H1 (cell line): ENCODE data around the gene PLCXD1. TPM values are rescaled to one million over a fixed set of nuclear protein-coding genes. Genes with fewer than 3 reads are reported as not detected.

Source experiments
- CTCF ChIA-PET: fragments of 300-600 bp; sonication (Branson Sonifier 250); formaldehyde crosslinking; loops from one replicate; lab custom pipeline; 2021; ENCODE audit not compliant: partially characterized antibody; lab: Charles Lee
- POLR2A ChIA-PET: fragments of 300-600 bp; sonication (Branson Sonifier 250); formaldehyde crosslinking; loops from one replicate; lab custom pipeline; 2021; ENCODE audit warnings: inconsistent platforms; ENCODE audit not compliant: partially characterized antibody; lab: Charles Lee
- DNase-seq, 2 experiments: peaks; one replicate each; pipeline versions ENCODE4 v3.0.0 to v3.0.0-alpha.2; 2010 to 2022; ENCODE audit warnings: low spot score in 2 of 2, low read depth in 1 of 2, mixed read lengths in 1 of 2
- FAIRE-seq: peaks from 2 replicates; lab custom pipeline; 2011; peaks lifted over from hg19 to GRCh38; lab: Jason Lieb, UNC
- H2AFZ ChIP-seq: 2 replicates; pipeline ENCODE4 v1.8.1; 2012; ENCODE audit warnings: low read length, inconsistent platforms
- H2AK5ac ChIP-seq: 2 replicates; pipeline ENCODE4 v1.6.1; 2013; ENCODE audit warnings: low read depth, low read length
- H2BK120ac ChIP-seq: replicated peaks from 2 replicates; pipeline ENCODE3; 2013; ENCODE audit warnings: low read depth, low read length, inconsistent platforms
- H2BK12ac ChIP-seq: 2 replicates; pipeline ENCODE4 v1.6.1; 2013; ENCODE audit warnings: low read depth, low read length
- H2BK15ac ChIP-seq: 2 replicates; pipeline ENCODE4 v1.6.1; 2013; ENCODE audit warnings: low read length
- H2BK20ac ChIP-seq: 2 replicates; pipeline ENCODE4 v1.6.1; 2013; ENCODE audit warnings: low read length
- H2BK5ac ChIP-seq: 2 replicates; pipeline ENCODE4 v1.6.1; 2013; ENCODE audit warnings: low read depth, low read length
- H3K14ac ChIP-seq: 2 replicates; pipeline ENCODE4 v1.6.1; 2013; ENCODE audit warnings: inconsistent platforms; ENCODE audit not compliant: insufficient read length
- H3K18ac ChIP-seq: 2 replicates; pipeline ENCODE4 v1.6.1; 2013; ENCODE audit warnings: low read length; ENCODE audit errors: extremely low read depth
- H3K23ac ChIP-seq: 2 replicates; pipeline ENCODE4 v1.6.1; 2013; ENCODE audit warnings: inconsistent platforms; ENCODE audit not compliant: insufficient read length
- H3K23me2 ChIP-seq: 2 replicates; pipeline ENCODE4 v1.6.1; 2013; ENCODE audit warnings: low read depth, low read length
- H3K27ac ChIP-seq: 2 replicates; pipeline ENCODE4 v1.6.1; 2011; ENCODE audit warnings: low read depth, low read length, inconsistent platforms
- H3K27me3 ChIP-seq, 4 experiments: replicated peaks in 1 of 4; 1 replicate in 1 of 4; 2 replicates in 3 of 4; pipeline versions ENCODE4 v1.6.1 to v1.8.1; 2011 to 2013; ENCODE audit warnings: low read length in 3 of 4, mild to moderate bottlenecking in 3 of 4, inconsistent platforms in 2 of 4, mixed read lengths in 2 of 4, moderate library complexity in 1 of 4; ENCODE audit not compliant: control insufficient read depth in 3 of 4, insufficient read depth in 3 of 4; ENCODE audit errors: extremely low read depth in 1 of 4
- H3K36me3 ChIP-seq, 4 experiments: 2 replicates each; pipeline versions ENCODE4 v1.6.1 to v1.8.1; 2011 to 2013; ENCODE audit warnings: mild to moderate bottlenecking in 4 of 4, low read length in 3 of 4, moderate library complexity in 2 of 4, control low read depth in 1 of 4, inconsistent platforms in 1 of 4; ENCODE audit not compliant: insufficient read depth in 4 of 4, control insufficient read depth in 2 of 4
- H3K4ac ChIP-seq: replicated peaks from 2 replicates; pipeline ENCODE3; 2013; ENCODE audit warnings: low read length, low read depth, mixed read lengths, inconsistent platforms; ENCODE audit not compliant: insufficient read length
- H3K4me1 ChIP-seq, 4 experiments: replicated peaks in 1 of 4; 1 replicate in 1 of 4; 2 replicates in 3 of 4; pipeline versions ENCODE4 v1.6.1 to v1.8.1; 2011 to 2013; ENCODE audit warnings: low read length in 3 of 4, inconsistent platforms in 2 of 4, mixed read lengths in 1 of 4; ENCODE audit not compliant: insufficient read depth in 4 of 4, control insufficient read depth in 3 of 4
- H3K4me2 ChIP-seq, 2 experiments: 2 replicates each; pipeline versions ENCODE4 v1.6.1 to v1.8.1; 2011 to 2013; ENCODE audit warnings: low read depth in 2 of 2, low read length in 2 of 2, control low read depth in 1 of 2, inconsistent platforms in 1 of 2, mild to moderate bottlenecking in 1 of 2; ENCODE audit not compliant: insufficient read depth in 1 of 2
- H3K4me3 ChIP-seq, 4 experiments: fragments of 200-600, 300-600 bp in 1 of 4; sonication (generic), shearing (Covaris generic), sonication (Bioruptor Twin) in 1 of 4; 2 replicates each; pipeline versions ENCODE4 v1.5.1 to v1.8.1; 2011 to 2016; ENCODE audit warnings: low read length in 4 of 4, low read depth in 3 of 4, control low read depth in 2 of 4, inconsistent platforms in 2 of 4, mild to moderate bottlenecking in 2 of 4, mixed read lengths in 1 of 4, moderate library complexity in 1 of 4; ENCODE audit not compliant: insufficient read depth in 2 of 4; ENCODE audit errors: extremely low read depth in 1 of 4
- H3K56ac ChIP-seq: replicated peaks from 2 replicates; pipeline ENCODE3; 2013; ENCODE audit warnings: low read depth, mild to moderate bottlenecking, mixed read lengths, low read length, inconsistent platforms; ENCODE audit not compliant: insufficient read length
- H3K79me1 ChIP-seq: 2 replicates; pipeline ENCODE4 v1.6.1; 2013; ENCODE audit warnings: low read depth, low read length, control low read depth
- H3K79me2 ChIP-seq, 2 experiments: 2 replicates each; pipeline versions ENCODE4 v1.6.1 to v1.8.1; 2012 to 2013; ENCODE audit warnings: low read length in 2 of 2, mild to moderate bottlenecking in 2 of 2, inconsistent platforms in 1 of 2; ENCODE audit not compliant: insufficient read depth in 2 of 2, control insufficient read depth in 1 of 2
- H3K9ac ChIP-seq, 4 experiments: replicated peaks in 1 of 4; 1 replicate in 1 of 4; 2 replicates in 3 of 4; pipeline versions ENCODE4 v1.6.1 to v1.8.1; 2011 to 2013; ENCODE audit warnings: low read depth in 3 of 4, low read length in 3 of 4, control low read depth in 2 of 4, mild to moderate bottlenecking in 2 of 4, moderate library complexity in 2 of 4, inconsistent platforms in 1 of 4; ENCODE audit errors: extremely low read depth in 1 of 4
- H3K9me3 ChIP-seq, 2 experiments: 2 replicates each; pipeline versions ENCODE4 v1.6.1 to v1.8.1; 2012 to 2013; ENCODE audit warnings: mild to moderate bottlenecking in 2 of 2, moderate library complexity in 2 of 2, control low read depth in 1 of 2, inconsistent platforms in 1 of 2, low read depth in 1 of 2, low read length in 1 of 2, mixed read lengths in 1 of 2; ENCODE audit not compliant: insufficient read depth in 2 of 2
- H4K20me1 ChIP-seq, 2 experiments: replicated peaks in 1 of 2; 2 replicates each; pipeline versions ENCODE3 to v1.8.1; 2011 to 2013; ENCODE audit warnings: inconsistent platforms in 2 of 2, low read length in 2 of 2, mild to moderate bottlenecking in 1 of 2; ENCODE audit not compliant: insufficient read depth in 2 of 2, control insufficient read depth in 1 of 2
- H4K5ac ChIP-seq: 2 replicates; pipeline ENCODE4 v1.6.1; 2013; ENCODE audit warnings: low read length, low read depth, mixed read lengths, inconsistent platforms; ENCODE audit not compliant: insufficient read length
- H4K8ac ChIP-seq: 2 replicates; pipeline ENCODE4 v1.8.0; 2013; ENCODE audit warnings: mild to moderate bottlenecking, moderate library complexity, low read length, inconsistent platforms; ENCODE audit not compliant: insufficient read depth; ENCODE audit errors: extremely low read depth
- H4K91ac ChIP-seq: replicated peaks from 2 replicates; pipeline ENCODE3; 2013; ENCODE audit warnings: low read length, mixed read lengths, inconsistent platforms; ENCODE audit not compliant: insufficient read length
- JUN ChIP-seq: IDR thresholded peaks from 2 replicates; pipeline ENCODE4 v1.6.1; 2011; ENCODE audit warnings: low read depth, mild to moderate bottlenecking, improper control_type of control experiment, low read length
- MAX ChIP-seq: IDR thresholded peaks from 2 replicates; pipeline ENCODE4 v1.6.1; 2012; ENCODE audit warnings: inconsistent platforms
- RBBP5 ChIP-seq: IDR thresholded peaks from 2 replicates; pipeline ENCODE4 v1.7.1; 2012; ENCODE audit warnings: low read depth, mild to moderate bottlenecking, inconsistent platforms, low read length, moderate library complexity, borderline replicate concordance
- WGBS, 2 experiments: shearing (Covaris generic) in 1 of 2; methylation state at CpG; one replicate each; pipeline versions ENCODE4 v1.1.6 to v1.1.7; 2013 to 2015; ENCODE audit warnings: low lambda C conversion rate in 2 of 2, mixed read lengths in 2 of 2, inconsistent platforms in 1 of 2, low coverage in 1 of 2, missing lambda C conversion rate in 1 of 2; ENCODE audit not compliant: insufficient replicate concordance in 2 of 2, insufficient coverage in 1 of 2, insufficient read length in 1 of 2; ENCODE audit errors: extremely low coverage in 1 of 2, missing lambda C conversion rate in 1 of 2; 5-methylcytosine and 5-hydroxymethylcytosine counted together
- polyA plus RNA-seq, 7 experiments: library from polyadenylated mRNA; depleted of rRNA in 3 of 7; stranded (reverse) in 5 of 7; unstranded in 2 of 7; fragments of >200 nt in 5 of 7; fragments of 200-250 nt in 2 of 7; gene quantifications; 1 replicate in 5 of 7; 2 replicates in 1 of 7; 4 replicates in 1 of 7; pipeline versions ENCODE4 v1.2.1 to v1.2.3, GENCODE V29; 2011 to 2013; ENCODE audit warnings: missing spikeins in 2 of 7, mixed read lengths in 2 of 7
- total RNA-seq: library from RNA; stranded (reverse); fragmentation: NEBNext Ultra II Directional; extraction: Animal tissue kit (Norgen Biotek cat#: 25700); gene quantifications from 2 replicates; pipeline ENCODE4 v1.2.1, GENCODE V29; 2021

The PLCXD1 gene
- total and polyA plus RNA-seq, 2 of the 8 experiments (the other 6 are each of a cell fraction or from before 2014, with no cell fraction given) = 93.6 to 124 TPM

- Histone ChIP-seq H3K4me2 (no peak overlapping the region), H3K79me1 (peaks cover 6% of the 10 kb centered on the region; the same call in 1 of the 2 replicates), H4K5ac (no peak overlapping the region), H3K18ac (no peak overlapping the region), H3K4me1 (peaks cover 0 to 3% (median 0%) of the 10 kb centered on the region in 4 experiments; a peak in 1 of 7 replicates), H2AK5ac (no peak overlapping the region), H3K9ac (no peak overlapping the region), H3K9me3 (no peaks in the 10 kb centered on the region), H3K4ac (no peak overlapping the region), H3K27me3 (no peaks in the 10 kb centered on the region), H2BK20ac (no peak overlapping the region), H3K27ac (no peak overlapping the region), H3K36me3 (peaks cover 16 to 52% (median 32%) of the 10 kb centered on the region in 4 experiments; a peak in 7 of 8 replicates), H2AFZ (no peak overlapping the region), H3K23ac (no peak overlapping the region), H3K56ac (no peak overlapping the region), H3K23me2 (peaks cover 8% of the 10 kb centered on the region; the same call in 1 of the 2 replicates), H3K79me2 (peaks cover 0 to 7% of the 10 kb centered on the region in 2 experiments; a peak in 1 of 4 replicates), H2BK15ac (no peak overlapping the region), H3K4me3 (no peak overlapping the region), H4K20me1 (peaks cover 0 to 18% of the 10 kb centered on the region in 2 experiments)
- DNase-seq = no peak
- FAIRE-seq = no peak
- CTCF ChIA-PET = no interaction called here
- TF ChIP-seq RBBP5 (no peak), JUN (no peak), MAX (no peak)
- TF ChIP-seq, all 59 proteins: peak for 0
- H2BK12ac ChIP-seq = no peak overlapping the region
- H2BK5ac ChIP-seq = no peak overlapping the region
- no peak overlapping the region for H4K91ac ChIP-seq
- POLR2A ChIA-PET = no interaction called here
- H2BK120ac ChIP-seq = no peak overlapping the region
- 94% methylated on average over 5 of the region's 8 CpGs; no CpG with 5 or more reads in 1 of the 2 experiments for WGBS, 2 experiments
- H4K8ac ChIP-seq = no peak overlapping the region
- no peak overlapping the region for H3K14ac ChIP-seq
Observed at GRCh38 chrX:313546-313945, 32.4 kb downstream of the PLCXD1 start.
